CD4-positive, alpha-beta T cell treated with Interleukin-4 for 1 hour (primary cell): ENCODE data around the gene SS18L1.

Experiments
- DNase-seq, 2 donors: peaks; one replicate each; pipeline ENCODE4 v3.0.0-alpha.2; 2020 to 2022

SS18L1 gene

GRCh38 chr20:62198496-62198895, 54.9 kb downstream of the SS18L1 start:
- no peak for DNase-seq

GRCh38 chr20:62198931-62199330, 55.4 kb downstream of the SS18L1 start:
- no peak for DNase-seq

- no peak for DNase-seq
Measured at GRCh38 chr20:62200491-62201172, 57.1 kb downstream of the SS18L1 start.

GRCh38 chr20:62201173-62202082, 57.9 kb downstream of the SS18L1 start:
- no peak for DNase-seq

- no peak for DNase-seq
Measured at GRCh38 chr20:62202083-62202395, 58.5 kb downstream of the SS18L1 start.

GRCh38 chr20:62202676-62203377, 59.3 kb downstream of the SS18L1 start:
- no peak for DNase-seq

GRCh38 chr20:62203378-62204030, 59.9 kb downstream of the SS18L1 start:
- no peak for DNase-seq

- no peak for DNase-seq
Measured at GRCh38 chr20:62205618-62206387, 62.2 kb downstream of the SS18L1 start.

GRCh38 chr20:62206388-62206775, 62.8 kb downstream of the SS18L1 start:
- DNase-seq = no peak

- no peak for DNase-seq
Measured at GRCh38 chr20:62208061-62208794, 64.7 kb downstream of the SS18L1 start.

GRCh38 chr20:62208795-62209755, 65.5 kb downstream of the SS18L1 start:
- DNase-seq = no peak

- DNase-seq = no peak
Measured at GRCh38 chr20:62209850-62210495, 66.4 kb downstream of the SS18L1 start.

GRCh38 chr20:62210496-62210855, 66.9 kb downstream of the SS18L1 start:
- no peak for DNase-seq

GRCh38 chr20:62211216-62211615, 67.6 kb downstream of the SS18L1 start:
- DNase-seq = no peak

GRCh38 chr20:62211769-62212288, 68.3 kb downstream of the SS18L1 start:
- no peak for DNase-seq

- no peak for DNase-seq
Measured at GRCh38 chr20:62212299-62212698, 68.7 kb downstream of the SS18L1 start.

GRCh38 chr20:62214067-62214466, 70.5 kb downstream of the SS18L1 start:
- no peak for DNase-seq

GRCh38 chr20:62215020-62215990, 71.7 kb downstream of the SS18L1 start:
- no peak for DNase-seq
